Psoas muscle (tissue), 8 donors: ENCODE data around the gene NFYB. TPM values are rescaled to one million over a fixed set of nuclear protein-coding genes. Genes with fewer than 3 reads are reported as not detected.
"Not testable (repeated sequence)": the region's sequence is repeated elsewhere in the genome, so short reads cannot be mapped to it uniquely, and the experiment has no call there.

ENCODE experiments used
- ATAC-seq, 4 donors: fragments of 200-7000 bp; cut with Tn5 transposase; one replicate each; pipeline ENCODE4 v1.9.1; 2020; ENCODE audit warnings: moderate library complexity in 3 of 4, mild to moderate bottlenecking in 2 of 4
- DNase-seq, 2 donors: peaks; one replicate each; pipeline ENCODE4 v3.0.0-alpha.2; 2020
- H3K27ac ChIP-seq: fragments of 200-600 bp; one replicate; pipeline ENCODE4 v1.8.0; 2022
- H3K27me3 ChIP-seq, 3 donors: fragments of 200-600 bp in 1 of 3; one replicate each; pipeline versions ENCODE4 v1.6.1 to v1.8.0; 2013 to 2022; ENCODE audit warnings: low read length in 2 of 3, mild to moderate bottlenecking in 2 of 3, moderate library complexity in 1 of 3; ENCODE audit not compliant: insufficient read depth in 3 of 3
- H3K36me3 ChIP-seq, 2 donors: fragments of 200-600 bp in 1 of 2; one replicate each; pipeline versions ENCODE4 v1.6.1 to v1.8.0; 2013 to 2022; ENCODE audit warnings: low read depth in 1 of 2, mild to moderate bottlenecking in 1 of 2, moderate library complexity in 1 of 2; ENCODE audit not compliant: insufficient read depth in 1 of 2
- H3K4me1 ChIP-seq: fragments of 200-600 bp; one replicate; pipeline ENCODE4 v1.8.0; 2022
- H3K4me3 ChIP-seq: fragments of 200-600 bp; one replicate; pipeline ENCODE4 v1.8.0; 2022; ENCODE audit warnings: mild to moderate bottlenecking
- H3K9me3 ChIP-seq: fragments of 200-600 bp; one replicate; pipeline ENCODE4 v1.8.0; 2022
- WGBS, 3 donors: extraction: QIAGEN DNeasy Blood & Tissue Kit; methylation state at CpG; one replicate each; pipeline versions ENCODE4 v1.1.6 to v1.1.7; 2013; 5-methylcytosine and 5-hydroxymethylcytosine counted together
- intact Hi-C, 2 donors: fragments of 100-400 bp; cut with DNase I; formaldehyde crosslinking; loops; one replicate each; pipeline versions ENCODE4 v1.11.0 to v1.14.2; 2022
- polyA plus RNA-seq, 3 donors: library from polyadenylated mRNA; stranded (reverse); fragments of 200-250 nt; gene quantifications; one replicate each; pipeline ENCODE4 v1.2.3, GENCODE V29; 2013
- total RNA-seq, 4 donors: library from RNA; stranded (reverse); fragmentation: NEBNext Ultra II Directional in 2 of 4; extraction: Animal tissue kit (Norgen Biotek cat#: 25700) in 2 of 4; gene quantifications; one replicate each; pipeline versions ENCODE4 v1.2.1 to v1.2.4, GENCODE V29; 2021 to 2023
- TF ChIP-seq, protein P1 (sequence below): fragments of 200-600 bp; IDR thresholded peaks from one replicate; pipeline ENCODE4 v1.8.0; 2022; ENCODE audit warnings: antibody characterized with exemption
- donor health status: healthy with polysubstance abuse.
- donor health status: DM: no; HTN: no; CAD: no; lungs with moderate emphysema.
- donor health status: Bipolar disorder and iron deficiency.
- donor health status: healthy.
- donor health status: DM: yes; HTN: yes; CAD: no.
- donor health status: DM: no; HTN: no; CAD: no.
- donor health status: DM: no; HTN: no; CAD: no.
- donor health status: DM: yes; HTN: yes; CAD: no.

Gene NFYB
- total and polyA plus RNA-seq, 7 donors = 10.1 to 32.2 (median 20.1) TPM

- no peaks in the 10 kb centered on the region for H3K36me3 ChIP-seq
- DNase-seq = no peak
- no peak overlapping the region for H3K27ac ChIP-seq
- 29 to 93% (median 38%) methylated on average over 1 of the region's 1 CpG for WGBS, 3 donors
- no peaks in the 10 kb centered on the region for H3K27me3 ChIP-seq
- H3K4me1 ChIP-seq = no peaks in the 10 kb centered on the region
- no peaks in the 10 kb centered on the region for H3K9me3 ChIP-seq
- no peak for ATAC-seq
- TF ChIP-seq, protein P1, sequence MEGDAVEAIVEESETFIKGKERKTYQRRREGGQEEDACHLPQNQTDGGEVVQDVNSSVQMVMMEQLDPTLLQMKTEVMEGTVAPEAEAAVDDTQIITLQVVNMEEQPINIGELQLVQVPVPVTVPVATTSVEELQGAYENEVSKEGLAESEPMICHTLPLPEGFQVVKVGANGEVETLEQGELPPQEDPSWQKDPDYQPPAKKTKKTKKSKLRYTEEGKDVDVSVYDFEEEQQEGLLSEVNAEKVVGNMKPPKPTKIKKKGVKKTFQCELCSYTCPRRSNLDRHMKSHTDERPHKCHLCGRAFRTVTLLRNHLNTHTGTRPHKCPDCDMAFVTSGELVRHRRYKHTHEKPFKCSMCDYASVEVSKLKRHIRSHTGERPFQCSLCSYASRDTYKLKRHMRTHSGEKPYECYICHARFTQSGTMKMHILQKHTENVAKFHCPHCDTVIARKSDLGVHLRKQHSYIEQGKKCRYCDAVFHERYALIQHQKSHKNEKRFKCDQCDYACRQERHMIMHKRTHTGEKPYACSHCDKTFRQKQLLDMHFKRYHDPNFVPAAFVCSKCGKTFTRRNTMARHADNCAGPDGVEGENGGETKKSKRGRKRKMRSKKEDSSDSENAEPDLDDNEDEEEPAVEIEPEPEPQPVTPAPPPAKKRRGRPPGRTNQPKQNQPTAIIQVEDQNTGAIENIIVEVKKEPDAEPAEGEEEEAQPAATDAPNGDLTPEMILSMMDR = no peak
- no peak overlapping the region for H3K4me3 ChIP-seq
- intact Hi-C loops = no loop called here
Measured at GRCh38 chr12:104164634-104165033, 26.6 kb upstream of the NFYB start.

DNA sequence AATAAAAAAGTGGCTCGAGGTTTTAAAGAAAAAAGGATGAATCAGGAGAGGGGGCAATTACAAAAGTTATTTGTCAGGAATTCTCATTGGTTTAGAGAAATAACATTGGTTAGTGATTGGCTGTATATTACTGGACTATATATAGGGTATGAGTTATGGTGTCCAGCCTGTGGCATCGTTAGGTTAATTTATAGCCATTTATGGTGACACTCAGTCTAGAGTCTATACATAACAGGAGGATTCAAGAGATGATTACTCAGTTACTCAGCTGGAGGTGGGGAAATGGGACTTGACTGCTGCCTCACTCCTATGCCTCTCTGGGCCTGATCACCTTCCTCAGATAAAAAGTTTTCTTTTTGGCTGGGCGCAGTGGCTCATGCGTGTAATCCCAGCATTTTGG lies 25.6 kb upstream of the NFYB start:
- H3K27me3 ChIP-seq = no peaks in the 10 kb centered on the region
- intact Hi-C loops = no loop called here
- H3K9me3 ChIP-seq = no peaks in the 10 kb centered on the region
- no peak overlapping the region for H3K27ac ChIP-seq
- DNase-seq = no peak
- H3K4me1 ChIP-seq = no peaks in the 10 kb centered on the region
- H3K36me3 ChIP-seq = no peaks in the 10 kb centered on the region
- no peak for ATAC-seq
- 82 to 83% (median 83%) methylated on average over 4 of the region's 4 CpGs for WGBS, 3 donors
- no peak overlapping the region for H3K4me3 ChIP-seq
- TF ChIP-seq, protein P1 = no peak

DNA sequence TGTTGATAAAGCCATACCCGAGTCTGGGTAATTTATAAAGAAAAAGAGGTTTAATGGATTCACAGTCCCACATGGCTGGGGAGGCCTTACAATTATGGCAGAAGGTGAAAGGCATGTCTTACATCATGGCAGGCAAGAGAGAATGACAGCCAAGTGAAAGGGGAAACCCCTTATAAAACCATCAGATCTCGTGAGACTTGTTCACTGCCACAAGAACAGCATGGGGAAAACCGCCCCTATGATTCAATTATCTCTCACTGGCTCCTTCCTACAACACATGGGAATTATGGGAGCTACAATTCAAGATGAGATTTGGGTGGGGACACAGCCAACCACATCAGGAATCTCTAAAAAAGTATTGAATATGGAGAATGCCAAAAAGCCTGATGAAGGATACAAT lies 25.0 kb upstream of the NFYB start:
- H3K27ac ChIP-seq, H3K9me3 ChIP-seq, ATAC-seq, H3K36me3 ChIP-seq, DNase-seq, H3K27me3 ChIP-seq, H3K4me1 ChIP-seq, H3K4me3 ChIP-seq, intact Hi-C loops: not testable (repeated sequence)
- 66 to 71% (median 70%) methylated on average over 3 of the region's 3 CpGs for WGBS, 3 donors

DNA sequence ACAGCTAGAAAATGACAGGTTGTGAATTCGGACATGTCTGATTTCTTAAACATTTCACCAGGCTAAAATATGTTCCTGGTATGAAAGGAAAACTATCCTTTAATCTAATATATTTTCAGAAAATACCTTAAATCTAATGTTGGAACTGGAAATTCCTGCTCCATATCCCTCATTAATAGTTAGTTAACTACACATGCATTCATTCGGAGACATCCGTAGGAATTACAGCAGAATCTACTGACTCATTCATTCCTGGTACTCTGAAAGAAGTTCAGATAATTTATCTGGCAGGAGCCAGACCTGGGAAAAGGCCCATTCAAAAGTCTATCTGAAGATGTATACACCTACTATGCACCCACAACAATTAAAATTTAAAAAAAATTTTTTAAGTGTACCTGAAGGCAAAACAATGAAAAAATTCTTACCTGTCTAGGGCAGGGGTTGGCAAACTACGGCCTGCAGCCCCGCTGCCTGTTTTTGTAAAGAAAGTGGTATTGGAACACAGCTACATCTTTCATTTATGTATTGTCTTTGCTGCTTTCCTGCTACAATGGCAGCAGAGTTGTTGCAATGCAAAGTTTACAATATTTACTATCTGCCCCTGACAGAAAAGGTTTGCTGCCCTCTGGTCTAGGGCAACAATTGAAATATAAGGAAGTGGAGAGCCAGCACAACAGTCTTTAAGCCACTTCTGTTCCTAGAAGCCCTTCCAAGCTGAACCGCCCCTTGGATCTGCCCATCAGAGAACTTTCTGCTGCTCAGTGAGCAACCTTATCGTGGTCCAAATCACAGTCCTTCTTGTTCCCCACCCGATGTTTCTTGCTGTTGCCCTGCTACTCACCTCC lies 17.9 kb upstream of the NFYB start:
- Histone ChIP-seq H3K4me1 (no peaks in the 10 kb centered on the region), H3K27me3 (no peaks in the 10 kb centered on the region), H3K36me3 (no peaks in the 10 kb centered on the region), H3K9me3 (no peaks in the 10 kb centered on the region), H3K27ac (no peak overlapping the region), H3K4me3 (no peak overlapping the region)
- intact Hi-C loops = no loop called here
- DNase-seq (no peak), ATAC-seq (no peak)
- WGBS, 3 donors = 92 to 96% (median 92%) methylated on average over 8 of the region's 8 CpGs
- TF ChIP-seq, protein P1 = no peak

- no peak overlapping the region for H3K27ac ChIP-seq
- 37 to 50% (median 43%) methylated on average over 2 of the region's 2 CpGs for WGBS, 3 donors
- DNase-seq (no peak), ATAC-seq (no peak)
- intact Hi-C loops = no loop called here
- no peak overlapping the region for H3K4me3 ChIP-seq
- H3K9me3 ChIP-seq = no peaks in the 10 kb centered on the region
- no peaks in the 10 kb centered on the region for H3K36me3 ChIP-seq
- TF ChIP-seq, protein P1 = no peak
- no peaks in the 10 kb centered on the region for H3K4me1 ChIP-seq
- no peaks in the 10 kb centered on the region for H3K27me3 ChIP-seq
Measured at GRCh38 chr12:104154806-104155205, 16.8 kb upstream of the NFYB start.
